Kidney (tissue), 14 donors: ENCODE measurements around the gene MAGOHB. TPM values are rescaled to one million over a fixed set of nuclear protein-coding genes. Genes with fewer than 3 reads are reported as not detected.
"Not testable (repeated sequence)": the region's sequence is repeated elsewhere in the genome, so short reads cannot be mapped to it uniquely, and the experiment has no call there.

ENCODE experiments used
- DNase-seq, 5 donors: peaks; one replicate each; pipeline ENCODE4 v3.0.0-alpha.2; 2013 to 2020
- FAIRE-seq: peaks from 2 replicates; lab custom pipeline; 2012; peaks lifted over from hg19 to GRCh38; lab: Jason Lieb, UNC
- H3K27ac ChIP-seq, 2 donors: one replicate each; pipeline ENCODE4 v1.7.0; 2013; ENCODE audit warnings: low read depth in 2 of 2, low read length in 2 of 2, inconsistent platforms in 1 of 2
- H3K27me3 ChIP-seq: one replicate; pipeline ENCODE4 v1.7.1; 2013; ENCODE audit warnings: low read length, inconsistent platforms; ENCODE audit not compliant: control insufficient read depth, insufficient read depth
- H3K36me3 ChIP-seq, 3 donors: one replicate each; pipeline versions ENCODE4 v1.7.0 to v1.7.1; 2013; ENCODE audit warnings: low read length in 3 of 3, control low read depth in 1 of 3, inconsistent platforms in 1 of 3; ENCODE audit not compliant: insufficient read depth in 3 of 3, control insufficient read depth in 2 of 3
- H3K4me1 ChIP-seq, 3 donors: one replicate each; pipeline versions ENCODE4 v1.7.0 to v1.7.1; 2013; ENCODE audit warnings: low read length in 3 of 3, inconsistent platforms in 1 of 3, low read depth in 1 of 3; ENCODE audit not compliant: control insufficient read depth in 2 of 3, insufficient read depth in 2 of 3
- H3K4me3 ChIP-seq, 3 donors: one replicate each; pipeline versions ENCODE4 v1.7.0 to v1.8.1; 2013; ENCODE audit warnings: low read length in 3 of 3, control low read depth in 1 of 3, inconsistent platforms in 1 of 3
- H3K9ac ChIP-seq, 3 donors: one replicate each; pipeline versions ENCODE4 v1.7.0 to v1.7.1; 2013; ENCODE audit warnings: low read length in 3 of 3, control low read depth in 1 of 3, inconsistent platforms in 1 of 3
- H3K9me3 ChIP-seq, 3 donors: one replicate each; pipeline versions ENCODE4 v1.7.0 to v1.7.1; 2013; ENCODE audit warnings: low read length in 3 of 3, control low read depth in 1 of 3, inconsistent platforms in 1 of 3; ENCODE audit not compliant: control insufficient read depth in 2 of 3, insufficient read depth in 1 of 3
- CTCF ChIP-seq: IDR thresholded peaks from 3 replicates; pipeline ENCODE4 v1.5.1; 2012; ENCODE audit warnings: mild to moderate bottlenecking, moderate library complexity, borderline replicate concordance; ENCODE audit not compliant: insufficient read depth; ENCODE audit errors: extremely low read depth
- intact Hi-C: fragments of 100-400 bp; cut with DNase I; formaldehyde crosslinking; loops from one replicate; pipeline ENCODE4 v1.11.1; 2022
- polyA plus RNA-seq: library from polyadenylated mRNA; stranded (reverse); fragments of 350-450 nt; fragmentation: Illumina TruSeq; extraction: RNeasy Lipid Tissue Mini Kit (QIAGEN cat#74804); gene quantifications from one replicate; pipeline ENCODE4 v1.2.3, GENCODE V29; 2014; ENCODE audit warnings: low read depth, low replicate concordance; ENCODE audit not compliant: insufficient read depth
- total RNA-seq: library from RNA; stranded (reverse); fragmentation: NEBNext Ultra II Directional; extraction: Animal tissue kit (Norgen Biotek cat#: 25700); gene quantifications from one replicate; pipeline ENCODE4 v1.2.1, GENCODE V29; 2021
- donor health status: control.
- donor health status: control.
- donor health status: control.
- donor health status: control.
- donor health status: control.
- donor health status: DM: yes; HTN: yes; CAD: no.
- donor health status: Normal renal cell carcinoma (clear cell type).

The MAGOHB gene
- total and polyA plus RNA-seq, 2 donors from 2014 or later = 20.0 to 31.7 TPM

- H3K36me3 ChIP-seq = no peaks in the 10 kb centered on the region
- intact Hi-C loops = no loop called here
- H3K4me1 ChIP-seq = no peaks in the 10 kb centered on the region
Observed at GRCh38 chr12:10590966-10591365, 22.4 kb downstream of the MAGOHB start.

GRCh38 chr12:10584415-10584814 lies 29.0 kb downstream of the MAGOHB start:
- Histone ChIP-seq H3K9ac (no peak overlapping the region), H3K4me3 (no peak overlapping the region), H3K9me3 (no peaks in the 10 kb centered on the region), H3K4me1 (no peaks in the 10 kb centered on the region), H3K36me3 (no peaks in the 10 kb centered on the region), H3K27ac (no peak overlapping the region), H3K27me3 (no peaks in the 10 kb centered on the region)
- TF ChIP-seq CTCF = no peak
- FAIRE-seq (no peak), DNase-seq (no peak)
- intact Hi-C loops = no loop called here

More at GRCh38 chr12:10590966-10591365, 22.4 kb downstream of the MAGOHB start:
- Histone ChIP-seq H3K4me3 (no peak overlapping the region), H3K9me3 (no peaks in the 10 kb centered on the region), H3K9ac (no peak overlapping the region), H3K27ac (no peak overlapping the region), H3K27me3 (no peaks in the 10 kb centered on the region)
- FAIRE-seq = no peak
- DNase-seq = no peak
- TF ChIP-seq CTCF = no peak

- TF ChIP-seq CTCF = no peak
- intact Hi-C loops = no loop called here
- no peaks in the 10 kb centered on the region for H3K4me1 ChIP-seq
- no peaks in the 10 kb centered on the region for H3K27me3 ChIP-seq
- H3K9me3 ChIP-seq = no peaks in the 10 kb centered on the region
- no peak overlapping the region for H3K4me3 ChIP-seq
- FAIRE-seq (no peak), DNase-seq (no peak)
- no peak overlapping the region for H3K27ac ChIP-seq
- H3K36me3 ChIP-seq = no peaks in the 10 kb centered on the region
- no peak overlapping the region for H3K9ac ChIP-seq
Observed at GRCh38 chr12:10582704-10583103, 30.7 kb downstream of the MAGOHB start.

- H3K9ac ChIP-seq, intact Hi-C loops, DNase-seq, H3K9me3 ChIP-seq, H3K27me3 ChIP-seq, H3K4me3 ChIP-seq, H3K36me3 ChIP-seq, FAIRE-seq, H3K4me1 ChIP-seq, H3K27ac ChIP-seq: not testable (repeated sequence)
Observed at GRCh38 chr12:10582133-10582532, 31.3 kb downstream of the MAGOHB start.
